HEK293 (cell line): ENCODE results near the gene ANKRD53.

ENCODE experiments used
- CTCF ChIA-PET: fragments of 350-600 bp; formaldehyde crosslinking; extraction: SDS; loops from one replicate; lab custom pipeline; 2021; ENCODE audit warnings: antibody characterized with exemption; lab: Yijun Ruan, JAX
- POLR2A ChIA-PET: fragments of 300-600 bp; formaldehyde crosslinking; extraction: SDS; loops from one replicate; lab custom pipeline; 2020; ENCODE audit warnings: antibody characterized with exemption, inconsistent platforms; lab: Yijun Ruan, JAX
- H3K27ac ChIP-seq: fragments of 200-500 bp; sonication (Bioruptor generic); 2 replicates; pipeline ENCODE4 v1.5.1; 2014; ENCODE audit warnings: low read depth, low read length, control low read depth, inconsistent platforms; ENCODE audit errors: extremely low read depth
- H3K36me3 ChIP-seq, 2 experiments: fragments of 200-500 bp in 1 of 2; sonication (Bioruptor generic) in 1 of 2; 1 replicate in 1 of 2; 2 replicates in 1 of 2; pipeline ENCODE4 v1.5.1; 2014 to 2017; ENCODE audit warnings: inconsistent platforms in 2 of 2, low read length in 2 of 2; ENCODE audit not compliant: control insufficient read depth in 2 of 2, insufficient read depth in 1 of 2
- H3K4me1 ChIP-seq: fragments of 200-500 bp; sonication (Bioruptor generic); 2 replicates; pipeline ENCODE4 v1.5.1; 2014; ENCODE audit warnings: mild to moderate bottlenecking, low read length, inconsistent platforms; ENCODE audit not compliant: control insufficient read depth, insufficient read depth
- H3K4me3 ChIP-seq: 2 replicates; pipeline ENCODE4 v1.5.1; 2011; ENCODE audit warnings: low read depth, mild to moderate bottlenecking, control low read depth, low read length, moderate library complexity
- H3K9me3 ChIP-seq: fragments of 200-500 bp; sonication (Bioruptor generic); 2 replicates; pipeline ENCODE4 v1.5.1; 2014; ENCODE audit warnings: low read depth, low read length, inconsistent platforms; ENCODE audit not compliant: control insufficient read depth, insufficient read depth
- BCL11B ChIP-seq: fragments of 450-650 bp; formaldehyde crosslinking; IDR thresholded peaks from 2 replicates; pipeline ENCODE4 v1.5.1; 2016; ENCODE audit warnings: low read depth, missing biosample characterization, missing genetic modification characterization
- HOXD13 ChIP-seq: sonication (generic); formaldehyde crosslinking; IDR thresholded peaks from 2 replicates; pipeline ENCODE4 v1.8.0; 2022; ENCODE audit warnings: missing genetic modification reagents, borderline replicate concordance
- OSR2 ChIP-seq: fragments of 450-650 bp; formaldehyde crosslinking; IDR thresholded peaks from 2 replicates; pipeline ENCODE4 v1.5.1; 2016; ENCODE audit warnings: missing biosample characterization, missing genetic modification characterization
- SETDB1 ChIP-seq: IDR thresholded peaks from one replicate; pipeline ENCODE4 v1.6.1; 2017; ENCODE audit warnings: mild to moderate bottlenecking, low read length, moderate library complexity, mixed read lengths; ENCODE audit not compliant: insufficient read length
- SP2 ChIP-seq: fragments of 450-650 bp; formaldehyde crosslinking; IDR thresholded peaks from 2 replicates; pipeline ENCODE4 v1.5.1; 2016; ENCODE audit warnings: missing biosample characterization, missing genetic modification characterization
- YY2 ChIP-seq: fragments of 450-650 bp; formaldehyde crosslinking; IDR thresholded peaks from 2 replicates; pipeline ENCODE4 v1.5.1; 2016; ENCODE audit warnings: missing biosample characterization, missing genetic modification characterization
- ZBTB20 ChIP-seq: fragments of 450-650 bp; formaldehyde crosslinking; IDR thresholded peaks from 2 replicates; pipeline ENCODE4 v1.5.1; 2016; ENCODE audit warnings: missing biosample characterization, missing genetic modification characterization
- ZBTB48 ChIP-seq: fragments of 450-650 bp; formaldehyde crosslinking; IDR thresholded peaks from 2 replicates; pipeline ENCODE4 v1.5.1; 2016; ENCODE audit warnings: missing biosample characterization, missing genetic modification characterization
- ZFP69B ChIP-seq: fragments of 450-650 bp; formaldehyde crosslinking; IDR thresholded peaks from 2 replicates; pipeline ENCODE4 v1.5.1; 2016; ENCODE audit warnings: missing biosample characterization, missing genetic modification characterization
- ZNF202 ChIP-seq: fragments of 450-650 bp; formaldehyde crosslinking; IDR thresholded peaks from 2 replicates; pipeline ENCODE4 v1.5.1; 2016; ENCODE audit warnings: missing biosample characterization, missing genetic modification characterization, borderline replicate concordance
- ZNF23 ChIP-seq: fragments of 450-650 bp; formaldehyde crosslinking; IDR thresholded peaks from 2 replicates; pipeline ENCODE4 v1.5.1; 2016; ENCODE audit warnings: missing biosample characterization, missing genetic modification characterization, borderline replicate concordance
- ZNF266 ChIP-seq: fragments of 450-650 bp; formaldehyde crosslinking; IDR thresholded peaks from 2 replicates; pipeline ENCODE4 v1.5.1; 2016; ENCODE audit warnings: missing biosample characterization, missing genetic modification characterization, low read depth
- ZNF501 ChIP-seq: fragments of 450-650 bp; formaldehyde crosslinking; IDR thresholded peaks from 2 replicates; pipeline ENCODE4 v1.5.1; 2016; ENCODE audit warnings: missing biosample characterization, missing genetic modification characterization
- ZNF521 ChIP-seq: fragments of 450-650 bp; formaldehyde crosslinking; IDR thresholded peaks from 2 replicates; pipeline ENCODE4 v1.5.1; 2017; ENCODE audit warnings: missing biosample characterization, mild to moderate bottlenecking, missing genetic modification characterization
- ZNF544 ChIP-seq: fragments of 450-650 bp; formaldehyde crosslinking; IDR thresholded peaks from 2 replicates; pipeline ENCODE4 v1.5.0; 2017; ENCODE audit warnings: missing biosample characterization, missing genetic modification characterization
- ZNF548 ChIP-seq: fragments of 450-650 bp; formaldehyde crosslinking; IDR thresholded peaks from 2 replicates; pipeline ENCODE4 v1.5.1; 2016; ENCODE audit warnings: missing biosample characterization, missing genetic modification characterization
- ZNF600 ChIP-seq: fragments of 450-650 bp; formaldehyde crosslinking; IDR thresholded peaks from 2 replicates; pipeline ENCODE4 v1.5.1; 2016; ENCODE audit warnings: missing biosample characterization, missing genetic modification characterization
- ZNF623 ChIP-seq: fragments of 450-650 bp; formaldehyde crosslinking; IDR thresholded peaks from 2 replicates; pipeline ENCODE4 v1.5.1; 2016; ENCODE audit warnings: missing biosample characterization, missing genetic modification characterization
- ZNF843 ChIP-seq: fragments of 450-650 bp; formaldehyde crosslinking; IDR thresholded peaks from 2 replicates; pipeline ENCODE4 v1.5.1; 2016; ENCODE audit warnings: missing biosample characterization, missing genetic modification characterization
- TF ChIP-seq, protein P1 (sequence below): fragments of 450-650 bp; formaldehyde crosslinking; IDR thresholded peaks from 2 replicates; pipeline ENCODE4 v1.5.1; 2016; ENCODE audit warnings: missing biosample characterization, missing genetic modification characterization, low read depth
- TF ChIP-seq, protein P2 (sequence below): fragments of 450-650 bp; formaldehyde crosslinking; IDR thresholded peaks from 2 replicates; pipeline ENCODE4 v1.5.1; 2016; ENCODE audit warnings: missing biosample characterization, missing genetic modification characterization, borderline replicate concordance
- TF ChIP-seq, protein P3 (sequence below): fragments of 450-650 bp; formaldehyde crosslinking; IDR thresholded peaks from 2 replicates; pipeline ENCODE4 v1.5.1; 2016; ENCODE audit warnings: missing biosample characterization, missing genetic modification characterization

The ANKRD53 gene

DNA sequence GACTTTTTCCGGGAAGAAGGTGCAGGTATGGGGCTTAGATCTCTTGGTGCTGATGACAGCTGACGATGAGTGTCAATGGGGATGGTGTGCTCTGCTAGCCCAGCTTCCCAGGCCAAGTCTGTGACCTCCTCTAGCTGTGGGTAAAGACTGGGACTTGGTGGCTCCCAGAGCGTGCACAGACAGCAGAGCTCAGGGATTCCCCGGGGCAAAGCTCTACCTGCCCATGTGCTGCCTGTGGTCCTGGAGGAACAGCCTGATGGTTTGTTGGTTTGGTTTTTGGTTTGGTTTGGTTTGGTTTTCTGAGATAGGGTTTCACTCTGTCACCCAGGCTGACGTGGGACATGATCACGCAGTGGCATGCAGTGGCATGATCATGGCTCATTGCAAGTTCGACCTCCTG, 23.5 kb upstream of the ANKRD53 start (continued):
- TF ChIP-seq, protein P1, sequence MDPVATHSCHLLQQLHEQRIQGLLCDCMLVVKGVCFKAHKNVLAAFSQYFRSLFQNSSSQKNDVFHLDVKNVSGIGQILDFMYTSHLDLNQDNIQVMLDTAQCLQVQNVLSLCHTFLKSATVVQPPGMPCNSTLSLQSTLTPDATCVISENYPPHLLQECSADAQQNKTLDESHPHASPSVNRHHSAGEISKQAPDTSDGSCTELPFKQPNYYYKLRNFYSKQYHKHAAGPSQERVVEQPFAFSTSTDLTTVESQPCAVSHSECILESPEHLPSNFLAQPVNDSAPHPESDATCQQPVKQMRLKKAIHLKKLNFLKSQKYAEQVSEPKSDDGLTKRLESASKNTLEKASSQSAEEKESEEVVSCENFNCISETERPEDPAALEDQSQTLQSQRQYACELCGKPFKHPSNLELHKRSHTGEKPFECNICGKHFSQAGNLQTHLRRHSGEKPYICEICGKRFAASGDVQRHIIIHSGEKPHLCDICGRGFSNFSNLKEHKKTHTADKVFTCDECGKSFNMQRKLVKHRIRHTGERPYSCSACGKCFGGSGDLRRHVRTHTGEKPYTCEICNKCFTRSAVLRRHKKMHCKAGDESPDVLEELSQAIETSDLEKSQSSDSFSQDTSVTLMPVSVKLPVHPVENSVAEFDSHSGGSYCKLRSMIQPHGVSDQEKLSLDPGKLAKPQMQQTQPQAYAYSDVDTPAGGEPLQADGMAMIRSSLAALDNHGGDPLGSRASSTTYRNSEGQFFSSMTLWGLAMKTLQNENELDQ (tag by site-specific recombination): no peak
- TF ChIP-seq ZBTB48 (tag by site-specific recombination) (no peak), YY2 (tag by site-specific recombination) (no peak), ZNF600 (tag by site-specific recombination) (no peak), OSR2 (tag by site-specific recombination) (no peak), ZNF501 (tag by site-specific recombination) (no peak), HOXD13 (CRISPR knock-in tag) (no peak), BCL11B (no peak), SETDB1 (no peak)
- TF ChIP-seq, protein P2, sequence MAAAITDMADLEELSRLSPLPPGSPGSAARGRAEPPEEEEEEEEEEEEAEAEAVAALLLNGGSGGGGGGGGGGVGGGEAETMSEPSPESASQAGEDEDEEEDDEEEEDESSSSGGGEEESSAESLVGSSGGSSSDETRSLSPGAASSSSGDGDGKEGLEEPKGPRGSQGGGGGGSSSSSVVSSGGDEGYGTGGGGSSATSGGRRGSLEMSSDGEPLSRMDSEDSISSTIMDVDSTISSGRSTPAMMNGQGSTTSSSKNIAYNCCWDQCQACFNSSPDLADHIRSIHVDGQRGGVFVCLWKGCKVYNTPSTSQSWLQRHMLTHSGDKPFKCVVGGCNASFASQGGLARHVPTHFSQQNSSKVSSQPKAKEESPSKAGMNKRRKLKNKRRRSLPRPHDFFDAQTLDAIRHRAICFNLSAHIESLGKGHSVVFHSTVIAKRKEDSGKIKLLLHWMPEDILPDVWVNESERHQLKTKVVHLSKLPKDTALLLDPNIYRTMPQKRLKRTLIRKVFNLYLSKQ (tag by site-specific recombination): no peak
- TF ChIP-seq, all 188 proteins: peak for 0

DNA sequence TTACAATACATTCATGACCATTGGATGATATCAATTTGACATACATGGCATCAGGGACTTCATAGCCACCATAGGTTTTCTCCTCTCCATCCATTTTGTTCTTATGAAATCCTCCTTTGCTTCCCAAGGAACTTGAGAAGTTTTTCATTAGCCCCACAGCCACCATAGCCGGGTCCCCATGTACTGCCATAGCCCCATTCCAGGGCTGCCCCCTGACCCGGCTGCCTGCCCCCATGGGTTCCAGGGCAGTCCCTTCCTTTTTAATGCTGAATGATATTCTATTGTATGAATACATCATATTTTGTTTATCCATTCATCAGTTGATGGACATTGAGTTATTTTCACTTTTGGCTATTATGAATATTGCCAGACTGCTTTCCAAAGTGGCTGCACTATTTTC, 22.3 kb upstream of the ANKRD53 start:
- Histone ChIP-seq H3K4me1 (no peaks in the 10 kb centered on the region), H3K27ac (no peak overlapping the region), H3K36me3 (no peaks in the 10 kb centered on the region), H3K9me3 (no peaks in the 10 kb centered on the region), H3K4me3 (no peak overlapping the region)
- no peak for TF ChIP-seq ZNF202 (tag by site-specific recombination)
- no peak for TF ChIP-seq ZNF544 (tag by site-specific recombination)
- no peak for TF ChIP-seq ZNF843 (tag by site-specific recombination)
- no peak for TF ChIP-seq ZBTB20 (tag by site-specific recombination)
- no peak for TF ChIP-seq ZNF623
- TF ChIP-seq ZNF23 (tag by site-specific recombination): no peak
- TF ChIP-seq ZNF521 (tag by site-specific recombination): no peak
- TF ChIP-seq YY2 (tag by site-specific recombination): no peak
- TF ChIP-seq, protein P2 (tag by site-specific recombination): no peak
- TF ChIP-seq, protein P3, sequence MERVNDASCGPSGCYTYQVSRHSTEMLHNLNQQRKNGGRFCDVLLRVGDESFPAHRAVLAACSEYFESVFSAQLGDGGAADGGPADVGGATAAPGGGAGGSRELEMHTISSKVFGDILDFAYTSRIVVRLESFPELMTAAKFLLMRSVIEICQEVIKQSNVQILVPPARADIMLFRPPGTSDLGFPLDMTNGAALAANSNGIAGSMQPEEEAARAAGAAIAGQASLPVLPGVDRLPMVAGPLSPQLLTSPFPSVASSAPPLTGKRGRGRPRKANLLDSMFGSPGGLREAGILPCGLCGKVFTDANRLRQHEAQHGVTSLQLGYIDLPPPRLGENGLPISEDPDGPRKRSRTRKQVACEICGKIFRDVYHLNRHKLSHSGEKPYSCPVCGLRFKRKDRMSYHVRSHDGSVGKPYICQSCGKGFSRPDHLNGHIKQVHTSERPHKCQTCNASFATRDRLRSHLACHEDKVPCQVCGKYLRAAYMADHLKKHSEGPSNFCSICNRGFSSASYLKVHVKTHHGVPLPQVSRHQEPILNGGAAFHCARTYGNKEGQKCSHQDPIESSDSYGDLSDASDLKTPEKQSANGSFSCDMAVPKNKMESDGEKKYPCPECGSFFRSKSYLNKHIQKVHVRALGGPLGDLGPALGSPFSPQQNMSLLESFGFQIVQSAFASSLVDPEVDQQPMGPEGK (tag by site-specific recombination): no peak
- TF ChIP-seq ZNF266: no peak
- no peak for TF ChIP-seq ZFP69B (tag by site-specific recombination)
- no peak for TF ChIP-seq ZNF548
- no peak for TF ChIP-seq SP2 (tag by site-specific recombination)
- ChIA-PET POLR2A (no interaction called here), CTCF (interaction anchor here (0.6 to 1.3 kb wide), 2 partner anchors 10 to 39 kb away, joined by 6 to 9 read pairs; no protein-coding TSS in a partner anchor)
